Keratinocyte (primary cell): ENCODE data around the gene PREP. TPM values are rescaled to one million over a fixed set of nuclear protein-coding genes. Genes with fewer than 3 reads are reported as not detected.

Experiments used
- DNase-seq: peaks from one replicate; pipeline ENCODE4 v3.0.0-alpha.2; 2011; ENCODE audit warnings: low read depth, missing footprints, low spot score
- FAIRE-seq: peaks from 2 replicates; lab custom pipeline; 2011; peaks lifted over from hg19 to GRCh38; lab: Jason Lieb, UNC
- H2AFZ ChIP-seq: 2 replicates; pipeline ENCODE4 v1.6.0; 2012; ENCODE audit warnings: low read length, control low read depth, inconsistent platforms; ENCODE audit not compliant: control insufficient read depth
- H3K27ac ChIP-seq: 2 replicates; pipeline ENCODE4 v1.5.1; 2011; ENCODE audit warnings: low read length; ENCODE audit not compliant: control insufficient read depth, insufficient read depth
- H3K27me3 ChIP-seq: 3 replicates; pipeline ENCODE4 v1.6.0; 2011; ENCODE audit warnings: low read length; ENCODE audit not compliant: control insufficient read depth, insufficient read depth; ENCODE audit errors: extremely low read depth
- H3K36me3 ChIP-seq, 2 experiments: 2 replicates in 1 of 2; 3 replicates in 1 of 2; pipeline ENCODE4 v1.5.1; 2011; ENCODE audit warnings: low read length in 2 of 2, mild to moderate bottlenecking in 1 of 2; ENCODE audit not compliant: control insufficient read depth in 2 of 2, insufficient read depth in 2 of 2; ENCODE audit errors: extremely low read depth in 1 of 2
- H3K4me1 ChIP-seq: 3 replicates; pipeline ENCODE4 v1.5.1; 2011; ENCODE audit warnings: low read length; ENCODE audit not compliant: control insufficient read depth, insufficient read depth; ENCODE audit errors: extremely low read depth
- H3K4me2 ChIP-seq: 3 replicates; pipeline ENCODE4 v1.6.0; 2011; ENCODE audit warnings: low read depth, low read length; ENCODE audit not compliant: control insufficient read depth, insufficient read depth; ENCODE audit errors: extremely low read depth
- H3K4me3 ChIP-seq, 3 experiments: fragments of 200-600 bp in 1 of 3; sonication (generic) in 1 of 3; 2 replicates in 2 of 3; 3 replicates in 1 of 3; pipeline ENCODE4 v1.5.1; 2011 to 2016; ENCODE audit warnings: low read length in 3 of 3, mild to moderate bottlenecking in 3 of 3, control low read depth in 2 of 3, inconsistent platforms in 1 of 3, low read depth in 1 of 3, mixed read lengths in 1 of 3, mixed run types in 1 of 3, moderate library complexity in 1 of 3; ENCODE audit not compliant: control insufficient read depth in 2 of 3, insufficient read depth in 2 of 3; ENCODE audit errors: extremely low read depth in 1 of 3
- H3K79me2 ChIP-seq: 2 replicates; pipeline ENCODE4 v1.6.0; 2012; ENCODE audit warnings: low read length; ENCODE audit not compliant: control insufficient read depth, insufficient read depth
- H3K9ac ChIP-seq: 3 replicates; pipeline ENCODE4 v1.6.0; 2011; ENCODE audit warnings: low read length; ENCODE audit not compliant: control insufficient read depth, insufficient read depth; ENCODE audit errors: extremely low read depth
- H3K9me1 ChIP-seq: 3 replicates; pipeline ENCODE4 v1.6.0; 2011; ENCODE audit warnings: low read length; ENCODE audit not compliant: control insufficient read depth, insufficient read depth; ENCODE audit errors: extremely low read depth
- H3K9me3 ChIP-seq: 2 replicates; pipeline ENCODE4 v1.5.1; 2012; ENCODE audit warnings: low read depth, low read length; ENCODE audit not compliant: control insufficient read depth
- H4K20me1 ChIP-seq: 3 replicates; pipeline ENCODE4 v1.6.0; 2011; ENCODE audit warnings: low read length; ENCODE audit not compliant: control insufficient read depth, insufficient read depth; ENCODE audit errors: extremely low read depth
- EZH2 ChIP-seq: IDR thresholded peaks from one replicate; pipeline ENCODE4 v1.6.1; 2012; ENCODE audit warnings: inconsistent platforms, mild to moderate bottlenecking, low read length, moderate library complexity
- dilution Hi-C: fragments of 300-500 bp; cut with MboI; formaldehyde crosslinking; loops from one replicate; pipeline ENCODE4 v1.7.0; 2020; ENCODE audit warnings: low sequenced_read_pairs; ENCODE audit not compliant: extremely low pct_ligation_motif_present
- polyA plus RNA-seq, 5 experiments: library from polyadenylated mRNA; depleted of rRNA in 3 of 5; stranded (reverse) in 3 of 5; stranded (forward) in 1 of 5; unstranded in 1 of 5; fragments of >200 nt; gene quantifications; 1 replicate in 1 of 5; 2 replicates in 3 of 5; 3 replicates in 1 of 5; pipeline versions ENCODE4 v1.2.1 to v1.2.3, GENCODE V29; 2011 to 2012; ENCODE audit warnings: missing spikeins in 2 of 5, low read depth in 1 of 5, low replicate concordance in 1 of 5
- TF ChIP-seq, protein P1 (sequence below), 3 experiments: IDR thresholded peaks in 1 of 3; conservative IDR thresholded peaks in 1 of 3; optimal IDR thresholded peaks in 1 of 3; 2 replicates in 2 of 3; 3 replicates in 1 of 3; pipeline versions ENCODE3 to v1.5.1; 2011; ENCODE audit warnings: low read length in 3 of 3, mild to moderate bottlenecking in 3 of 3, moderate library complexity in 2 of 3, control low read depth in 1 of 3, inconsistent platforms in 1 of 3; ENCODE audit not compliant: insufficient read depth in 2 of 3; ENCODE audit errors: extremely low read depth in 1 of 3

PREP gene
- polyA plus RNA-seq, 1 donor (not counting 4 experiments of a cell fraction or from before 2014, with no cell fraction given): 48.3 TPM

DNA sequence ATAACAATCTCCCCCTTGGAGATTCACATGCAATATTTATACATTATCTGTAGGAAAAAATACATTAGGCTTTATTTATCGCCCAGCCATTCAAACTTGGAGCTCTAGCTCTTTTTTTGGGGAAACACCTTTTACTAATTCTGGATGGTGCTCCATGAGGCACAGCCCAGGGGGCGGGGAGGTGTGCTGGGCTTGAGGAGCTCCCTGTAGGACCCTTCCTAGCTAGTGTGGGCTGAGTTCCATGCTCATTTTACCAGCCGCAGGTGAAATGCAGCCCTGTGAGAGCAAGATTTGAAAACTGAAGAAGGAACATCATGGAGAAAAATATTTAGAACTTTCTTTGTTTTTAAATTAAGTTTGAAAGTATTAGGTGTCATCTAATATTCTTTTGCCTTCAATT is 123.4 kb downstream of the PREP start:
- TF ChIP-seq, protein P1, sequence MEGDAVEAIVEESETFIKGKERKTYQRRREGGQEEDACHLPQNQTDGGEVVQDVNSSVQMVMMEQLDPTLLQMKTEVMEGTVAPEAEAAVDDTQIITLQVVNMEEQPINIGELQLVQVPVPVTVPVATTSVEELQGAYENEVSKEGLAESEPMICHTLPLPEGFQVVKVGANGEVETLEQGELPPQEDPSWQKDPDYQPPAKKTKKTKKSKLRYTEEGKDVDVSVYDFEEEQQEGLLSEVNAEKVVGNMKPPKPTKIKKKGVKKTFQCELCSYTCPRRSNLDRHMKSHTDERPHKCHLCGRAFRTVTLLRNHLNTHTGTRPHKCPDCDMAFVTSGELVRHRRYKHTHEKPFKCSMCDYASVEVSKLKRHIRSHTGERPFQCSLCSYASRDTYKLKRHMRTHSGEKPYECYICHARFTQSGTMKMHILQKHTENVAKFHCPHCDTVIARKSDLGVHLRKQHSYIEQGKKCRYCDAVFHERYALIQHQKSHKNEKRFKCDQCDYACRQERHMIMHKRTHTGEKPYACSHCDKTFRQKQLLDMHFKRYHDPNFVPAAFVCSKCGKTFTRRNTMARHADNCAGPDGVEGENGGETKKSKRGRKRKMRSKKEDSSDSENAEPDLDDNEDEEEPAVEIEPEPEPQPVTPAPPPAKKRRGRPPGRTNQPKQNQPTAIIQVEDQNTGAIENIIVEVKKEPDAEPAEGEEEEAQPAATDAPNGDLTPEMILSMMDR (optimal IDR thresholded peaks at IDR 0.05 in 1 of 3, IDR thresholded peaks at IDR 0.05 in 1 of 3, conservative IDR thresholded peaks at IDR 0.05 in 1 of 3; ENCODE audit: extremely low read depth in 1 of 3, insufficient read depth in 2 of 3, low read length in 3 of 3): no peak
- TF ChIP-seq EZH2: no peak
- H3K4me1 ChIP-seq: no peaks in the 10 kb centered on the region
- H3K79me2 ChIP-seq: no peaks in the 10 kb centered on the region
- H3K9me3 ChIP-seq: no peaks in the 10 kb centered on the region
- H3K9ac ChIP-seq: no peak overlapping the region
- H4K20me1 ChIP-seq: no peaks in the 10 kb centered on the region
- H2AFZ ChIP-seq: no peak overlapping the region
- DNase-seq (no peak), FAIRE-seq (no peak)
- no peak overlapping the region for H3K4me3 ChIP-seq
- H3K36me3 ChIP-seq: peaks cover 14 to 17% of the 10 kb centered on the region in 2 experiments
- H3K9me1 ChIP-seq: no peaks in the 10 kb centered on the region
- H3K4me2 ChIP-seq: no peak overlapping the region
- dilution Hi-C loops: no loop called here
- H3K27me3 ChIP-seq: no peaks in the 10 kb centered on the region
- H3K27ac ChIP-seq: no peak overlapping the region

DNA sequence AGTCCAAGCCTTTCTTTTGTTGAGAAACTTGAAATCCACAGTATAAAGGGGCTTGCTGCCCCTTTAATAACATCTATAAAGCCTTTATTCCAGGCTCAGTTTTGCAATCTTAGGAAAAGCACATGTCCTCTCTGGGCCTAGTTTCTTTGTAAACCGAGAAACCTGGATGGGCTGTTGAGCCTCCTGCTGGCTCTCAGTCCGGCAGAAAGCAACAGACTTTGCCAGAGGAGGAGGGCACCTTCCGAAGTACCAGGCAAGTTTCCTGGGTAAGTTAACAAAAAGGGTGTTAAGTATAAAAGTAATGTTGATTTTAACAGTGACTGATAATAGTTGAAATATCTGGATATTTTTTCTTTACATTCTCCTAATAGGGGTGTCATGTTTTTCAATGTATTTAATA is 124.1 kb downstream of the PREP start:
- H3K4me2 ChIP-seq: no peak overlapping the region
- DNase-seq (no peak), FAIRE-seq (no peak)
- H3K4me3 ChIP-seq: no peak overlapping the region
- H3K9ac ChIP-seq: no peak overlapping the region
- H3K9me3 ChIP-seq: no peaks in the 10 kb centered on the region
- TF ChIP-seq EZH2: no peak
- TF ChIP-seq, protein P1 (optimal IDR thresholded peaks at IDR 0.05 in 1 of 3, IDR thresholded peaks at IDR 0.05 in 1 of 3, conservative IDR thresholded peaks at IDR 0.05 in 1 of 3; ENCODE audit: extremely low read depth in 1 of 3, insufficient read depth in 2 of 3, low read length in 3 of 3): no peak
- peaks cover 11 to 13% of the 10 kb centered on the region in 2 experiments for H3K36me3 ChIP-seq
- no peaks in the 10 kb centered on the region for H3K9me1 ChIP-seq
- H3K79me2 ChIP-seq: no peaks in the 10 kb centered on the region
- H3K27me3 ChIP-seq: no peaks in the 10 kb centered on the region
- dilution Hi-C loops: no loop called here
- H3K27ac ChIP-seq: no peak overlapping the region
- H2AFZ ChIP-seq: no peak overlapping the region
- no peaks in the 10 kb centered on the region for H3K4me1 ChIP-seq
- no peaks in the 10 kb centered on the region for H4K20me1 ChIP-seq
